Ishikawa (cell line): ENCODE data around the gene COG1.

Source experiments
- CEBPB ChIP-seq: IDR thresholded peaks from 2 replicates; pipeline ENCODE4 v1.6.1; 2012
- CREB1 ChIP-seq: IDR thresholded peaks from 2 replicates; pipeline ENCODE4 v1.6.1; 2012; ENCODE audit warnings: low read depth
- EP300 ChIP-seq: IDR thresholded peaks from 2 replicates; pipeline ENCODE4 v1.6.1; 2012; ENCODE audit warnings: borderline replicate concordance
- MAX ChIP-seq: IDR thresholded peaks from 2 replicates; pipeline ENCODE4 v1.6.1; 2012
- RAD21 ChIP-seq: IDR thresholded peaks from 2 replicates; pipeline ENCODE4 v1.6.1; 2012; ENCODE audit warnings: low read depth
- REST ChIP-seq: IDR thresholded peaks from 2 replicates; pipeline ENCODE4 v1.6.1; 2012; ENCODE audit warnings: low read depth, mild to moderate bottlenecking
- TCF12 ChIP-seq: IDR thresholded peaks from 2 replicates; pipeline ENCODE4 v1.6.1; 2012; ENCODE audit warnings: low read depth
- TEAD4 ChIP-seq: IDR thresholded peaks from 2 replicates; pipeline ENCODE4 v1.6.1; 2012

GRCh38 chr17:73247726-73248125, 54.9 kb downstream of the COG1 start:
- TF ChIP-seq TEAD4 (no peak), REST (no peak), CREB1 (no peak), TCF12 (no peak), MAX (no peak), RAD21 (no peak), EP300 (no peak), CEBPB (no peak)
